GM23338 (cell line): ENCODE data around the gene UNC45B. TPM values are rescaled to one million over a fixed set of nuclear protein-coding genes. Genes with fewer than 3 reads are reported as not detected.

Source experiments
- ATAC-seq: fragments of 200-7000 bp; cut with Tn5 transposase; 3 replicates; pipeline ENCODE4 v1.9.1; 2020
- DNase-seq: peaks from one replicate; pipeline ENCODE4 v3.0.0-alpha.2; 2015; ENCODE audit warnings: low spot score
- H2AFZ ChIP-seq: fragments of 200-600 bp; sonication (generic); 2 replicates; pipeline ENCODE4 v1.8.0; 2016; ENCODE audit warnings: antibody characterized with exemption, mild to moderate bottlenecking, moderate library complexity
- H3F3A ChIP-seq: fragments of 200-600 bp; sonication (generic); replicated peaks from 2 replicates; pipeline ENCODE4 v1.8.0; 2017; ENCODE audit warnings: antibody characterized with exemption, mixed run types, low read depth
- H3K27ac ChIP-seq: fragments of 200-600 bp; sonication (generic); 2 replicates; pipeline ENCODE4 v1.6.1; 2016; ENCODE audit warnings: low read depth
- H3K27me3 ChIP-seq: fragments of 200-600 bp; sonication (generic); 2 replicates; pipeline ENCODE4 v1.8.0; 2016; ENCODE audit warnings: mild to moderate bottlenecking, mixed run types, moderate library complexity; ENCODE audit not compliant: insufficient read depth
- H3K36me3 ChIP-seq: fragments of 200-600 bp; sonication (generic); 2 replicates; pipeline ENCODE4 v1.8.0; 2016; ENCODE audit warnings: mild to moderate bottlenecking; ENCODE audit not compliant: insufficient read depth
- H3K4me1 ChIP-seq: fragments of 200-600 bp; sonication (generic); 2 replicates; pipeline ENCODE4 v1.8.0; 2016; ENCODE audit warnings: mild to moderate bottlenecking, moderate library complexity; ENCODE audit not compliant: insufficient read depth
- H3K4me2 ChIP-seq: fragments of 200-600 bp; sonication (generic); 2 replicates; pipeline ENCODE4 v1.7.1; 2017; ENCODE audit warnings: mixed run types
- H3K4me3 ChIP-seq: fragments of 200-600 bp; sonication (generic); 2 replicates; pipeline ENCODE4 v1.6.1; 2016; ENCODE audit warnings: mixed run types
- H3K79me2 ChIP-seq: fragments of 200-600 bp; sonication (generic); replicated peaks from 2 replicates; pipeline ENCODE4 v1.8.0; 2017; ENCODE audit warnings: mild to moderate bottlenecking; ENCODE audit not compliant: insufficient read depth
- H3K9me2 ChIP-seq: fragments of 200-600 bp; sonication (generic); 2 replicates; pipeline ENCODE4 v1.8.0; 2017; ENCODE audit not compliant: insufficient read depth
- H4K20me1 ChIP-seq: fragments of 200-600 bp; sonication (generic); replicated peaks from 2 replicates; pipeline ENCODE4 v1.8.0; 2017; ENCODE audit warnings: mild to moderate bottlenecking; ENCODE audit not compliant: insufficient read depth
- H3K27ac Mint-ChIP-seq: 2 replicates; pipeline ENCODE4 v1.8.0; 2020; ENCODE audit warnings: inconsistent platforms, mild to moderate bottlenecking, moderate library complexity, mixed read lengths
- H3K27me3 Mint-ChIP-seq: 3 replicates; pipeline ENCODE4 v1.8.0; 2022; ENCODE audit warnings: low read depth, mild to moderate bottlenecking, moderate library complexity, mixed read lengths, inconsistent platforms; ENCODE audit not compliant: insufficient read depth, poor library complexity
- H3K36me3 Mint-ChIP-seq: 3 replicates; pipeline ENCODE4 v1.8.0; 2021; ENCODE audit warnings: low read depth, mild to moderate bottlenecking, inconsistent platforms, moderate library complexity, mixed read lengths
- H3K4me1 Mint-ChIP-seq: 3 replicates; pipeline ENCODE4 v1.8.0; 2020; ENCODE audit warnings: mild to moderate bottlenecking, inconsistent platforms, mixed read lengths
- H3K4me3 Mint-ChIP-seq: 3 replicates; pipeline ENCODE4 v1.8.0; 2021; ENCODE audit warnings: moderate library complexity, mild to moderate bottlenecking, inconsistent platforms, mixed read lengths
- H3K9me3 Mint-ChIP-seq: 3 replicates; pipeline ENCODE4 v1.8.0; 2020; ENCODE audit warnings: moderate library complexity, mild to moderate bottlenecking, inconsistent platforms, mixed read lengths
- CREB1 ChIP-seq: fragments of 250-450 bp; sonication (Bioruptor Pico); IDR thresholded peaks from 2 replicates; pipeline ENCODE4 v1.5.0; 2020; ENCODE audit warnings: low read depth, mild to moderate bottlenecking, moderate library complexity
- EZH2 ChIP-seq: fragments of 200-600 bp; sonication (generic); IDR thresholded peaks from one replicate; pipeline ENCODE4 v1.8.0; 2017; ENCODE audit warnings: antibody characterized with exemption, mild to moderate bottlenecking, low read depth; ENCODE audit not compliant: unreplicated experiment
- EZH2phosphoT487 ChIP-seq: fragments of 200-600 bp; sonication (generic); IDR thresholded peaks from one replicate; pipeline ENCODE4 v1.8.1; 2018; ENCODE audit warnings: antibody characterized with exemption; ENCODE audit not compliant: unreplicated experiment
- JUNB ChIP-seq: IDR thresholded peaks from one replicate; pipeline ENCODE4 v1.6.1; 2016; ENCODE audit warnings: antibody characterized with exemption; ENCODE audit not compliant: unreplicated experiment
- NANOG ChIP-seq: IDR thresholded peaks from 2 replicates; pipeline ENCODE4 v1.6.1; 2016; ENCODE audit warnings: antibody characterized with exemption, borderline replicate concordance
- POLR2AphosphoS5 ChIP-seq: IDR thresholded peaks from 2 replicates; pipeline ENCODE4 v1.6.1; 2016; ENCODE audit warnings: antibody characterized with exemption, low read depth
- STAT1 ChIP-seq: IDR thresholded peaks from one replicate; pipeline ENCODE4 v1.6.1; 2016; ENCODE audit warnings: antibody characterized with exemption; ENCODE audit not compliant: unreplicated experiment
- ZNF114 ChIP-seq: fragments of 250-450 bp; sonication (Bioruptor Pico); IDR thresholded peaks from 2 replicates; pipeline ENCODE4 v1.5.0; 2020; ENCODE audit warnings: mild to moderate bottlenecking, moderate library complexity
- ZNF331 ChIP-seq: fragments of 250-450 bp; sonication (Bioruptor Pico); IDR thresholded peaks from 2 replicates; pipeline ENCODE4 v1.5.0; 2020; ENCODE audit warnings: low read depth, mild to moderate bottlenecking, moderate library complexity
- ZNF462 ChIP-seq: fragments of 250-450 bp; sonication (Bioruptor Pico); IDR thresholded peaks from 2 replicates; pipeline ENCODE4 v1.5.0; 2020; ENCODE audit warnings: mild to moderate bottlenecking, moderate library complexity
- polyA plus RNA-seq: library from polyadenylated mRNA; unstranded; fragments of >200 nt; fragmentation: Nextera tagmentation; extraction: Ambion mirVana; gene quantifications from 2 replicates; pipeline ENCODE4 v1.2.1, GENCODE V29; 2016
- total RNA-seq: library from RNA; depleted of rRNA; stranded (reverse); fragments of >200 nt; shearing (Covaris generic); gene quantifications from 2 replicates; pipeline ENCODE4 v1.2.3, GENCODE V29; 2014
- TF ChIP-seq, protein P1 (sequence below), 2 experiments: fragments of 200-600 bp in 1 of 2; sonication (generic) in 1 of 2; conservative IDR thresholded peaks; 2 replicates each; pipeline versions ENCODE4 v1.5.1 to v1.6.1; 2016 to 2017; ENCODE audit warnings: antibody characterized with exemption in 2 of 2, low read depth in 2 of 2, mild to moderate bottlenecking in 2 of 2, moderate library complexity in 1 of 2
- TF ChIP-seq, protein P2 (sequence below): IDR thresholded peaks from one replicate; pipeline ENCODE4 v1.6.1; 2018; ENCODE audit warnings: antibody characterized with exemption; ENCODE audit not compliant: unreplicated experiment
- TF ChIP-seq, protein P3 (sequence below): IDR thresholded peaks from 2 replicates; pipeline ENCODE4 v1.6.1; 2016; ENCODE audit warnings: antibody characterized with exemption

UNC45B gene
- total and polyA plus RNA-seq, 2 experiments from 2014 or later, result 0.03 TPM; not detected in 1

DNA sequence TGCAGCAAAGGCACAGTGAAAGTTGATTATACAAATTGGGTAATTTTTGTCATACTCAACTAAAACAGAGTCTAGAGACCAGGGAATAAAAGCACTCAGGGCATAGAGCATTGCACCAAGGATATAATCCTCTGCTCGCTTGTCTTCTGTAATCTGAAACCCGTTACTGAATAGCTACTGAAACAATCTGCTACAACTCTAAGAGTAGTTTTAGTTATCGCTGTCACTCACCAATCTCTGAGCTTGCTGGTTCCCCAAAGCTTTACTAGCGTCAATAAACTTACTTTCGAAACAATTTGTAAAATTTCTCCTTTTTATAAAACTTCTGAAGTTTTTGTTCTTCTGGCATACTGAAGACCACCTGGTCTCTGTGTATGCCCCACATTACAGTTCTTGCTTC is 69.5 kb downstream of the UNC45B start:
- Mint-ChIP-seq H3K36me3 (no peaks in the 10 kb centered on the region), H3K27me3 (peaks cover 4% of the 10 kb centered on the region), H3K4me1 (peaks cover 6% of the 10 kb centered on the region), H3K9me3 (no peaks in the 10 kb centered on the region; the same call in 2 of the 3 replicates), H3K4me3 (no peak overlapping the region), H3K27ac (no peak overlapping the region)
- Histone ChIP-seq H3K36me3 (no peaks in the 10 kb centered on the region), H3K4me1 (no peaks in the 10 kb centered on the region), H3K4me2 (no peak overlapping the region), H3K27ac (no peak overlapping the region), H3K27me3 (no peaks in the 10 kb centered on the region), H3F3A (no peaks in the 10 kb centered on the region), H3K79me2 (no peaks in the 10 kb centered on the region), H3K4me3 (no peak overlapping the region), H4K20me1 (no peaks in the 10 kb centered on the region), H3K9me2 (no peaks in the 10 kb centered on the region), H2AFZ (no peak overlapping the region)
- no peak for ATAC-seq
- TF ChIP-seq POLR2AphosphoS5 (no peak), NANOG (no peak), EZH2 (no peak), ZNF114 (no peak), JUNB (no peak), EZH2phosphoT487 (no peak), STAT1 (no peak), CREB1 (no peak), ZNF331 (CRISPR knock-in tag) (no peak), ZNF462 (CRISPR knock-in tag) (no peak)
- TF ChIP-seq, protein P1, sequence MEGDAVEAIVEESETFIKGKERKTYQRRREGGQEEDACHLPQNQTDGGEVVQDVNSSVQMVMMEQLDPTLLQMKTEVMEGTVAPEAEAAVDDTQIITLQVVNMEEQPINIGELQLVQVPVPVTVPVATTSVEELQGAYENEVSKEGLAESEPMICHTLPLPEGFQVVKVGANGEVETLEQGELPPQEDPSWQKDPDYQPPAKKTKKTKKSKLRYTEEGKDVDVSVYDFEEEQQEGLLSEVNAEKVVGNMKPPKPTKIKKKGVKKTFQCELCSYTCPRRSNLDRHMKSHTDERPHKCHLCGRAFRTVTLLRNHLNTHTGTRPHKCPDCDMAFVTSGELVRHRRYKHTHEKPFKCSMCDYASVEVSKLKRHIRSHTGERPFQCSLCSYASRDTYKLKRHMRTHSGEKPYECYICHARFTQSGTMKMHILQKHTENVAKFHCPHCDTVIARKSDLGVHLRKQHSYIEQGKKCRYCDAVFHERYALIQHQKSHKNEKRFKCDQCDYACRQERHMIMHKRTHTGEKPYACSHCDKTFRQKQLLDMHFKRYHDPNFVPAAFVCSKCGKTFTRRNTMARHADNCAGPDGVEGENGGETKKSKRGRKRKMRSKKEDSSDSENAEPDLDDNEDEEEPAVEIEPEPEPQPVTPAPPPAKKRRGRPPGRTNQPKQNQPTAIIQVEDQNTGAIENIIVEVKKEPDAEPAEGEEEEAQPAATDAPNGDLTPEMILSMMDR (conservative IDR thresholded peaks at IDR 0.05; ENCODE audit: low read depth in 2 of 2), result no peak
- TF ChIP-seq, protein P2, sequence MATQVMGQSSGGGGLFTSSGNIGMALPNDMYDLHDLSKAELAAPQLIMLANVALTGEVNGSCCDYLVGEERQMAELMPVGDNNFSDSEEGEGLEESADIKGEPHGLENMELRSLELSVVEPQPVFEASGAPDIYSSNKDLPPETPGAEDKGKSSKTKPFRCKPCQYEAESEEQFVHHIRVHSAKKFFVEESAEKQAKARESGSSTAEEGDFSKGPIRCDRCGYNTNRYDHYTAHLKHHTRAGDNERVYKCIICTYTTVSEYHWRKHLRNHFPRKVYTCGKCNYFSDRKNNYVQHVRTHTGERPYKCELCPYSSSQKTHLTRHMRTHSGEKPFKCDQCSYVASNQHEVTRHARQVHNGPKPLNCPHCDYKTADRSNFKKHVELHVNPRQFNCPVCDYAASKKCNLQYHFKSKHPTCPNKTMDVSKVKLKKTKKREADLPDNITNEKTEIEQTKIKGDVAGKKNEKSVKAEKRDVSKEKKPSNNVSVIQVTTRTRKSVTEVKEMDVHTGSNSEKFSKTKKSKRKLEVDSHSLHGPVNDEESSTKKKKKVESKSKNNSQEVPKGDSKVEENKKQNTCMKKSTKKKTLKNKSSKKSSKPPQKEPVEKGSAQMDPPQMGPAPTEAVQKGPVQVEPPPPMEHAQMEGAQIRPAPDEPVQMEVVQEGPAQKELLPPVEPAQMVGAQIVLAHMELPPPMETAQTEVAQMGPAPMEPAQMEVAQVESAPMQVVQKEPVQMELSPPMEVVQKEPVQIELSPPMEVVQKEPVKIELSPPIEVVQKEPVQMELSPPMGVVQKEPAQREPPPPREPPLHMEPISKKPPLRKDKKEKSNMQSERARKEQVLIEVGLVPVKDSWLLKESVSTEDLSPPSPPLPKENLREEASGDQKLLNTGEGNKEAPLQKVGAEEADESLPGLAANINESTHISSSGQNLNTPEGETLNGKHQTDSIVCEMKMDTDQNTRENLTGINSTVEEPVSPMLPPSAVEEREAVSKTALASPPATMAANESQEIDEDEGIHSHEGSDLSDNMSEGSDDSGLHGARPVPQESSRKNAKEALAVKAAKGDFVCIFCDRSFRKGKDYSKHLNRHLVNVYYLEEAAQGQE, result no peak
- TF ChIP-seq, protein P3, sequence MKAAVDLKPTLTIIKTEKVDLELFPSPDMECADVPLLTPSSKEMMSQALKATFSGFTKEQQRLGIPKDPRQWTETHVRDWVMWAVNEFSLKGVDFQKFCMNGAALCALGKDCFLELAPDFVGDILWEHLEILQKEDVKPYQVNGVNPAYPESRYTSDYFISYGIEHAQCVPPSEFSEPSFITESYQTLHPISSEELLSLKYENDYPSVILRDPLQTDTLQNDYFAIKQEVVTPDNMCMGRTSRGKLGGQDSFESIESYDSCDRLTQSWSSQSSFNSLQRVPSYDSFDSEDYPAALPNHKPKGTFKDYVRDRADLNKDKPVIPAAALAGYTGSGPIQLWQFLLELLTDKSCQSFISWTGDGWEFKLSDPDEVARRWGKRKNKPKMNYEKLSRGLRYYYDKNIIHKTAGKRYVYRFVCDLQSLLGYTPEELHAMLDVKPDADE, result no peak
- DNase-seq, result no peak
